H9 (cell line): ENCODE measurements around the gene FAM83E. TPM values are rescaled to one million over a fixed set of nuclear protein-coding genes. Genes with fewer than 3 reads are reported as not detected.

ENCODE experiments used
- DNase-seq: peaks from one replicate; pipeline ENCODE4 v3.0.0-alpha.2; 2017
- H2AFZ ChIP-seq: one replicate; pipeline ENCODE4 v1.6.1; 2013; ENCODE audit warnings: mild to moderate bottlenecking, low read length, control low read depth, moderate library complexity
- H2AK5ac ChIP-seq: 2 replicates; pipeline ENCODE4 v1.6.1; 2013; ENCODE audit warnings: low read length, control low read depth, mixed read lengths; ENCODE audit not compliant: insufficient read length
- H2BK120ac ChIP-seq: one replicate; pipeline ENCODE4 v1.6.1; 2013; ENCODE audit warnings: low read depth, mild to moderate bottlenecking, low read length, control low read depth, inconsistent platforms; ENCODE audit not compliant: poor library complexity, severe bottlenecking
- H2BK12ac ChIP-seq: 2 replicates; pipeline ENCODE4 v1.6.1; 2013; ENCODE audit warnings: low read length, control low read depth, mixed read lengths, low read depth; ENCODE audit not compliant: insufficient read length
- H2BK15ac ChIP-seq: 2 replicates; pipeline ENCODE4 v1.6.1; 2013; ENCODE audit warnings: low read depth, low read length, control low read depth
- H2BK20ac ChIP-seq: one replicate; pipeline ENCODE4 v1.6.1; 2013; ENCODE audit warnings: low read depth, mild to moderate bottlenecking, low read length, control low read depth, inconsistent platforms; ENCODE audit not compliant: poor library complexity, severe bottlenecking
- H2BK5ac ChIP-seq: 2 replicates; pipeline ENCODE4 v1.6.1; 2013; ENCODE audit warnings: low read length, control low read depth, mixed read lengths; ENCODE audit not compliant: insufficient read length
- H3K14ac ChIP-seq: 2 replicates; pipeline ENCODE4 v1.6.1; 2013; ENCODE audit warnings: low read length, control low read depth; ENCODE audit not compliant: insufficient read depth
- H3K18ac ChIP-seq: 2 replicates; pipeline ENCODE4 v1.6.1; 2013; ENCODE audit warnings: low read depth, mild to moderate bottlenecking, mixed read lengths, low read length, control low read depth; ENCODE audit not compliant: insufficient read length
- H3K23ac ChIP-seq: 2 replicates; pipeline ENCODE4 v1.6.1; 2013; ENCODE audit warnings: low read length, control low read depth, mixed read lengths, low read depth; ENCODE audit not compliant: insufficient read length
- H3K23me2 ChIP-seq: 2 replicates; pipeline ENCODE4 v1.6.1; 2013; ENCODE audit warnings: low read depth, mild to moderate bottlenecking, mixed read lengths, low read length, control low read depth; ENCODE audit not compliant: insufficient read length, poor library complexity, severe bottlenecking
- H3K27ac ChIP-seq: 2 replicates; pipeline ENCODE4 v1.5.1; 2013; ENCODE audit warnings: low read length, control low read depth, mixed read lengths, low read depth; ENCODE audit not compliant: insufficient read length
- H3K27me3 ChIP-seq: 2 replicates; pipeline ENCODE4 v1.6.1; 2013; ENCODE audit warnings: low read length, control low read depth, inconsistent platforms; ENCODE audit not compliant: insufficient read depth
- H3K4ac ChIP-seq: 2 replicates; pipeline ENCODE4 v1.6.1; 2013; ENCODE audit warnings: low read depth, mild to moderate bottlenecking, control low read depth, inconsistent platforms, low read length, moderate library complexity
- H3K4me1 ChIP-seq: 2 replicates; pipeline ENCODE4 v1.6.1; 2013; ENCODE audit warnings: low read length, control low read depth, inconsistent platforms; ENCODE audit not compliant: insufficient read depth
- H3K4me2 ChIP-seq: 2 replicates; pipeline ENCODE4 v1.6.1; 2013; ENCODE audit warnings: low read length, control low read depth, mixed read lengths; ENCODE audit not compliant: insufficient read length, insufficient read depth
- H3K56ac ChIP-seq: 2 replicates; pipeline ENCODE4 v1.6.1; 2013; ENCODE audit warnings: low read depth, mild to moderate bottlenecking, mixed read lengths, low read length, control low read depth; ENCODE audit not compliant: insufficient read length
- H3K79me1 ChIP-seq: 2 replicates; pipeline ENCODE4 v1.6.1; 2013; ENCODE audit warnings: low read depth, mild to moderate bottlenecking, moderate library complexity, low read length, control low read depth, inconsistent platforms; ENCODE audit not compliant: insufficient read depth, poor library complexity, severe bottlenecking
- H3K79me2 ChIP-seq: 2 replicates; pipeline ENCODE4 v1.6.1; 2013; ENCODE audit warnings: low read length, control low read depth, inconsistent platforms; ENCODE audit not compliant: insufficient read depth
- H3K9ac ChIP-seq: 2 replicates; pipeline ENCODE4 v1.6.1; 2013; ENCODE audit warnings: low read length, control low read depth, mixed read lengths; ENCODE audit not compliant: insufficient read length; ENCODE audit errors: extremely low read depth
- H3K9me3 ChIP-seq: one replicate; pipeline ENCODE4 v1.6.1; 2013; ENCODE audit warnings: low read depth, low read length, inconsistent platforms; ENCODE audit not compliant: control insufficient read depth
- H3T11ph ChIP-seq: one replicate; pipeline ENCODE4 v1.6.1; 2013; ENCODE audit warnings: mild to moderate bottlenecking, low read length, control low read depth, inconsistent platforms
- H4K20me1 ChIP-seq: one replicate; pipeline ENCODE4 v1.6.1; 2013; ENCODE audit not compliant: control insufficient read depth, insufficient read length, insufficient read depth
- H4K5ac ChIP-seq: 2 replicates; pipeline ENCODE4 v1.6.1; 2013; ENCODE audit warnings: low read depth, mild to moderate bottlenecking, mixed read lengths, low read length, control low read depth; ENCODE audit not compliant: insufficient read length
- H4K8ac ChIP-seq: replicated peaks from 2 replicates; pipeline ENCODE4 v1.6.1; 2013; ENCODE audit warnings: low read length, control low read depth, mixed read lengths, low read depth; ENCODE audit not compliant: insufficient read length
- H4K91ac ChIP-seq: 2 replicates; pipeline ENCODE4 v1.6.1; 2013; ENCODE audit warnings: low read depth, mild to moderate bottlenecking, moderate library complexity, mixed read lengths, low read length, control low read depth; ENCODE audit not compliant: insufficient read length
- H3K27ac Mint-ChIP-seq, 3 experiments: 2 replicates in 2 of 3; 3 replicates in 1 of 3; pipeline ENCODE4 v1.8.0; 2020 to 2021; ENCODE audit warnings: mixed read lengths in 3 of 3, mild to moderate bottlenecking in 1 of 3, moderate library complexity in 1 of 3
- H3K27me3 Mint-ChIP-seq: 2 replicates; pipeline ENCODE4 v1.8.0; 2021; ENCODE audit warnings: low read depth, mild to moderate bottlenecking, moderate library complexity, mixed read lengths
- H3K36me3 Mint-ChIP-seq, 3 experiments: 2 replicates in 2 of 3; 3 replicates in 1 of 3; pipeline ENCODE4 v1.8.0; 2020 to 2021; ENCODE audit warnings: low read depth in 3 of 3, mixed read lengths in 3 of 3; ENCODE audit not compliant: insufficient read depth in 1 of 3
- H3K4me1 Mint-ChIP-seq, 2 experiments: 2 replicates each; pipeline ENCODE4 v1.8.0; 2020; ENCODE audit warnings: mixed read lengths in 2 of 2
- H3K4me3 Mint-ChIP-seq, 2 experiments: 2 replicates in 1 of 2; 3 replicates in 1 of 2; pipeline ENCODE4 v1.8.0; 2020 to 2021; ENCODE audit warnings: mild to moderate bottlenecking in 2 of 2, mixed read lengths in 2 of 2, moderate library complexity in 1 of 2
- H3K9me3 Mint-ChIP-seq, 2 experiments: 2 replicates in 1 of 2; 3 replicates in 1 of 2; pipeline ENCODE4 v1.8.0; 2020; ENCODE audit warnings: mild to moderate bottlenecking in 2 of 2, mixed read lengths in 2 of 2, moderate library complexity in 1 of 2
- WGBS: extraction: QIAGEN DNeasy Blood & Tissue Kit; methylation state at CpG from one replicate; pipeline ENCODE4 v1.1.7; 2013; ENCODE audit warnings: missing lambda C conversion rate, low lambda C conversion rate, mixed read lengths; ENCODE audit not compliant: insufficient read length; ENCODE audit errors: extremely low coverage; 5-methylcytosine and 5-hydroxymethylcytosine counted together
- total RNA-seq: library from RNA; stranded (reverse); gene quantifications from 2 replicates; pipeline ENCODE4 v1.2.1, GENCODE V29; 2021
- TF ChIP-seq, protein P1 (sequence below): fragments of 200-600 bp; sonication (generic); conservative IDR thresholded peaks from 3 replicates; pipeline ENCODE4 v1.8.0; 2021; ENCODE audit warnings: antibody characterized with exemption, mild to moderate bottlenecking

FAM83E gene
- total RNA-seq, 1 experiment from 2014 or later = 9.2 TPM

DNA sequence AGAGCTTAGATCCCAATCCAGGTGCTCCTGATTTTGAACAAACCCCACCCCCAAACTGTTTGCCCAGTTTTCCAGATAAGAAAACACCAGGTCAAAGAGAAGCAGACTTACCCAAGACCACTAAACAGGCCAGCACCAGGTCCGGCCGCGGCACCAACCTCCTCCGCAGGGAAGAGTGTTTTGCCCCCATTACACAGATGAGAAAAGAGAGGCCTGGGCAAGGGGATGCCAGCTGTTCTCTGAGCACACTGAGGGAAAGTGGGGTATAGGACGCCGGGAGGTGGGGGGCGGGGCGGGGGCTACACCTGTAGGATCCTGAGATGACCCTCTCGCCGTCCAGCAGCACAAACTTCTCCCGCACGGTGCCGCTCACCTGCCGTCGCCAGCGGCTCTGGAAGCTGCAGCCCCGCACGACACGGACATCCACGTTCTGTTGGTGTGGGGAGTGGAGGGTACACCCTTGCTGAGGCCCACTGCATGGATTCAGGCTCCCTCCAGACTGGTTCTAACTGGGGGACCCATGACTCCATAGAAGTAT lies 5.2 kb downstream of the FAM83E start:
- H3K9ac ChIP-seq = no peak overlapping the region
- no peaks in the 10 kb centered on the region for H3K27me3 ChIP-seq
- no peaks in the 10 kb centered on the region for H3K79me1 ChIP-seq
- H4K8ac ChIP-seq = no peak overlapping the region
- no peak overlapping the region for H3K56ac ChIP-seq
- Mint-ChIP-seq H3K36me3 (peaks cover 5 to 20% (median 11%) of the 10 kb centered on the region in 3 experiments; a peak in 5 of 7 replicates), H3K4me3 (no peak overlapping the region), H3K9me3 (no peaks in the 10 kb centered on the region; a peak in 1 of 5 replicates), H3K27ac (no peak overlapping the region), H3K4me1 (peaks cover 11 to 15% of the 10 kb centered on the region in 2 experiments), H3K27me3 (no peaks in the 10 kb centered on the region; the same call in 1 of the 2 replicates)
- H3K18ac ChIP-seq = no peak overlapping the region
- no peak overlapping the region for H2BK15ac ChIP-seq
- H2AK5ac ChIP-seq = no peak overlapping the region
- no peak overlapping the region for H3K27ac ChIP-seq
- no peak overlapping the region for H2BK120ac ChIP-seq
- no peak overlapping the region for H3K14ac ChIP-seq
- no peak overlapping the region for H2AFZ ChIP-seq
- H2BK20ac ChIP-seq = no peak overlapping the region
- no peak overlapping the region for H4K5ac ChIP-seq
- no peaks in the 10 kb centered on the region for H3K9me3 ChIP-seq
- H3K23ac ChIP-seq = no peak overlapping the region
- H2BK12ac ChIP-seq = no peak overlapping the region
- TF ChIP-seq, protein P1, sequence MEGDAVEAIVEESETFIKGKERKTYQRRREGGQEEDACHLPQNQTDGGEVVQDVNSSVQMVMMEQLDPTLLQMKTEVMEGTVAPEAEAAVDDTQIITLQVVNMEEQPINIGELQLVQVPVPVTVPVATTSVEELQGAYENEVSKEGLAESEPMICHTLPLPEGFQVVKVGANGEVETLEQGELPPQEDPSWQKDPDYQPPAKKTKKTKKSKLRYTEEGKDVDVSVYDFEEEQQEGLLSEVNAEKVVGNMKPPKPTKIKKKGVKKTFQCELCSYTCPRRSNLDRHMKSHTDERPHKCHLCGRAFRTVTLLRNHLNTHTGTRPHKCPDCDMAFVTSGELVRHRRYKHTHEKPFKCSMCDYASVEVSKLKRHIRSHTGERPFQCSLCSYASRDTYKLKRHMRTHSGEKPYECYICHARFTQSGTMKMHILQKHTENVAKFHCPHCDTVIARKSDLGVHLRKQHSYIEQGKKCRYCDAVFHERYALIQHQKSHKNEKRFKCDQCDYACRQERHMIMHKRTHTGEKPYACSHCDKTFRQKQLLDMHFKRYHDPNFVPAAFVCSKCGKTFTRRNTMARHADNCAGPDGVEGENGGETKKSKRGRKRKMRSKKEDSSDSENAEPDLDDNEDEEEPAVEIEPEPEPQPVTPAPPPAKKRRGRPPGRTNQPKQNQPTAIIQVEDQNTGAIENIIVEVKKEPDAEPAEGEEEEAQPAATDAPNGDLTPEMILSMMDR = no peak
- WGBS = no CpG with 5 or more reads among the region's 20 CpGs
- H3K4ac ChIP-seq = no peak overlapping the region
- no peaks in the 10 kb centered on the region for H4K20me1 ChIP-seq
- no peak overlapping the region for H4K91ac ChIP-seq
- no peak overlapping the region for H3K4me2 ChIP-seq
- no peaks in the 10 kb centered on the region for H3K23me2 ChIP-seq
- no peaks in the 10 kb centered on the region for H3K79me2 ChIP-seq
- peaks cover 3% of the 10 kb centered on the region; the same call in 1 of the 2 replicates for H3K4me1 ChIP-seq
- H3T11ph ChIP-seq = no peak overlapping the region
- peak; percentile 26 for DNase-seq
- H2BK5ac ChIP-seq = no peak overlapping the region
